GM12878 (cell line): ENCODE results near the gene MED13. TPM values are rescaled to one million over a fixed set of nuclear protein-coding genes. Genes with fewer than 3 reads are reported as not detected.

Experiments
- ATAC-seq: fragments of 200-7000 bp; cut with Tn5 transposase; 3 replicates; pipeline ENCODE4 v1.9.1; 2020; ENCODE audit warnings: mild to moderate bottlenecking, moderate library complexity
- BruUV-seq: library from RNA; stranded (reverse); fragments of 400-500 nt; replicated peaks from 2 replicates; lab custom pipeline; 2021; lab: Mats Ljungman, UMichigan
- CTCF ChIA-PET: fragments of 300-600 bp; sonication (Branson Sonifier 250); formaldehyde crosslinking; extraction: SDS; loops from one replicate; lab custom pipeline; 2021; ENCODE audit warnings: inconsistent platforms; lab: Yijun Ruan, JAX
- POLR2A ChIA-PET: fragments of 350-600 bp; formaldehyde crosslinking; extraction: SDS; loops from one replicate; lab custom pipeline; 2021; ENCODE audit warnings: inconsistent platforms; lab: Charles Lee
- RAD21 ChIA-PET: fragments of 300-600 bp; sonication (Branson Sonifier 250); formaldehyde crosslinking; loops from one replicate; lab custom pipeline; 2023; ENCODE audit warnings: antibody characterized with exemption; ENCODE audit not compliant: unreplicated experiment; lab: Charles Lee
- SMC1A ChIA-PET: fragments of 300-600 bp; sonication (Branson Sonifier 250); formaldehyde crosslinking; loops from one replicate; lab custom pipeline; 2023; ENCODE audit not compliant: unreplicated experiment, uncharacterized antibody; lab: Charles Lee
- DNase-seq: peaks from one replicate; pipeline ENCODE4 v3.0.0-alpha.2; 2011; ENCODE audit warnings: low read depth, low spot score
- FAIRE-seq: peaks from 3 replicates; lab custom pipeline; 2011; peaks lifted over from hg19 to GRCh38; lab: Jason Lieb, UNC
- H2AFZ ChIP-seq: 2 replicates; pipeline ENCODE4 v1.6.0; 2011; ENCODE audit warnings: low read depth, low read length, control low read depth; ENCODE audit not compliant: control insufficient read depth
- H3K27ac ChIP-seq: 2 replicates; pipeline ENCODE4 v1.5.1; 2011; ENCODE audit warnings: control low read depth; ENCODE audit not compliant: control insufficient read depth, insufficient read depth
- H3K27me3 ChIP-seq, 2 experiments: replicated peaks in 1 of 2; 2 replicates each; pipeline versions ENCODE4 v1.6.0 to v1.6.1; 2011; ENCODE audit warnings: low read length in 1 of 2; ENCODE audit not compliant: control insufficient read depth in 2 of 2, insufficient read depth in 2 of 2
- H3K36me3 ChIP-seq, 2 experiments: 2 replicates each; pipeline ENCODE4 v1.5.1; 2011; ENCODE audit warnings: low read length in 1 of 2; ENCODE audit not compliant: control insufficient read depth in 2 of 2, insufficient read depth in 2 of 2
- H3K4me1 ChIP-seq: 2 replicates; pipeline ENCODE4 v1.6.1; 2011; ENCODE audit warnings: mild to moderate bottlenecking, low read length, moderate library complexity, mixed read lengths; ENCODE audit not compliant: control insufficient read depth, insufficient read depth
- H3K4me2 ChIP-seq: 2 replicates; pipeline ENCODE4 v1.6.0; 2011; ENCODE audit warnings: control low read depth; ENCODE audit not compliant: control insufficient read depth, insufficient read depth
- H3K4me3 ChIP-seq: fragments of 200-600 bp; sonication (generic); 2 replicates; pipeline ENCODE4 v1.5.1; 2016
- H3K79me2 ChIP-seq: 2 replicates; pipeline ENCODE4 v1.6.0; 2011; ENCODE audit warnings: low read length; ENCODE audit not compliant: control insufficient read depth, insufficient read depth
- H3K9ac ChIP-seq: 2 replicates; pipeline ENCODE4 v1.8.0; 2011; ENCODE audit warnings: low read length, control low read depth, mixed read lengths; ENCODE audit not compliant: control insufficient read depth, insufficient read depth
- H3K9me3 ChIP-seq: replicated peaks from 3 replicates; pipeline ENCODE4 v1.5.1; 2011; ENCODE audit warnings: mild to moderate bottlenecking, low read length; ENCODE audit not compliant: control insufficient read depth, insufficient read depth
- H4K20me1 ChIP-seq: 2 replicates; pipeline ENCODE4 v1.6.0; 2011; ENCODE audit not compliant: control insufficient read depth, insufficient read depth
- ASH2L ChIP-seq: fragments of 300-600, 200-600 bp; sonication (generic); IDR thresholded peaks from 2 replicates; pipeline ENCODE4 v1.6.1; 2017; ENCODE audit warnings: low read depth, mild to moderate bottlenecking, borderline replicate concordance
- ATF3 ChIP-seq: IDR thresholded peaks from 2 replicates; pipeline ENCODE4 v1.6.1; 2011; ENCODE audit warnings: low read depth, mild to moderate bottlenecking, low read length, moderate library complexity, borderline replicate concordance; ENCODE audit errors: extremely low read depth
- DPF2 ChIP-seq: fragments of 450-650 bp; IDR thresholded peaks from 2 replicates; pipeline ENCODE4 v1.6.1; 2017; ENCODE audit warnings: mild to moderate bottlenecking
- EGR1 ChIP-seq, 2 experiments: IDR thresholded peaks; 1 replicate in 1 of 2; 2 replicates in 1 of 2; pipeline ENCODE4 v1.6.1; 2011 to 2012; ENCODE audit warnings: low read depth in 2 of 2, low read length in 2 of 2, borderline replicate concordance in 1 of 2, mild to moderate bottlenecking in 1 of 2, moderate library complexity in 1 of 2
- ELK1 ChIP-seq: IDR thresholded peaks from 2 replicates; pipeline ENCODE4 v1.6.1; 2012; ENCODE audit warnings: low read depth, low read length, improper control_type of control experiment
- FOXM1 ChIP-seq: IDR thresholded peaks from 2 replicates; pipeline ENCODE4 v1.6.1; 2012; ENCODE audit warnings: low read depth, mild to moderate bottlenecking, inconsistent platforms, low read length, moderate library complexity
- GABPA ChIP-seq: IDR thresholded peaks from 2 replicates; pipeline ENCODE4 v1.6.1; 2014; ENCODE audit warnings: antibody characterized with exemption, low read depth, mild to moderate bottlenecking, inconsistent platforms
- HDAC2 ChIP-seq: fragments of 200-600 bp; sonication (generic); IDR thresholded peaks from 2 replicates; pipeline ENCODE4 v1.6.1; 2017
- KLF5 ChIP-seq: fragments of 450-650 bp; IDR thresholded peaks from 2 replicates; pipeline ENCODE4 v1.6.1; 2014; ENCODE audit warnings: mild to moderate bottlenecking; ENCODE audit not compliant: partially characterized antibody
- NFXL1 ChIP-seq: fragments of 450-650 bp; IDR thresholded peaks from 2 replicates; pipeline ENCODE4 v1.6.1; 2017; ENCODE audit warnings: antibody characterized with exemption, mild to moderate bottlenecking, borderline replicate concordance
- PML ChIP-seq: IDR thresholded peaks from 2 replicates; pipeline ENCODE4 v1.6.1; 2012; ENCODE audit warnings: low read length, inconsistent platforms
- POU2F2 ChIP-seq: IDR thresholded peaks from 3 replicates; pipeline ENCODE4 v1.6.1; 2011; ENCODE audit warnings: low read depth, mild to moderate bottlenecking, low read length, borderline replicate concordance
- RELB ChIP-seq: fragments of 450-650 bp; IDR thresholded peaks from 2 replicates; pipeline ENCODE4 v1.6.1; 2017; ENCODE audit warnings: low read depth, mild to moderate bottlenecking, moderate library complexity
- RUNX3 ChIP-seq: IDR thresholded peaks from 2 replicates; pipeline ENCODE4 v1.6.1; 2012; ENCODE audit warnings: low read length, inconsistent platforms
- SMARCA5 ChIP-seq: fragments of 450-650 bp; IDR thresholded peaks from 2 replicates; pipeline ENCODE4 v1.6.1; 2017; ENCODE audit warnings: mild to moderate bottlenecking
- SREBF1 ChIP-seq: IDR thresholded peaks from 2 replicates; pipeline ENCODE4 v1.6.1; 2012; ENCODE audit warnings: mild to moderate bottlenecking, low read length
- SUZ12 ChIP-seq: fragments of 200-600 bp; sonication (generic); IDR thresholded peaks from one replicate; pipeline ENCODE4 v1.6.1; 2018; ENCODE audit warnings: antibody characterized with exemption, mild to moderate bottlenecking; ENCODE audit not compliant: unreplicated experiment
- TBL1XR1 ChIP-seq: IDR thresholded peaks from 2 replicates; pipeline ENCODE4 v1.6.1; 2012; ENCODE audit warnings: low read depth, low read length, improper control_type of control experiment
- TCF3 ChIP-seq: IDR thresholded peaks from 2 replicates; pipeline ENCODE4 v1.6.1; 2012; ENCODE audit warnings: low read depth, mild to moderate bottlenecking, low read length, borderline replicate concordance; ENCODE audit not compliant: insufficient read depth
- WRNIP1 ChIP-seq: IDR thresholded peaks from 2 replicates; pipeline ENCODE4 v1.6.1; 2011; ENCODE audit warnings: low read depth, low read length, improper control_type of control experiment, borderline replicate concordance
- ZNF217 ChIP-seq: fragments of 450-650 bp; IDR thresholded peaks from 2 replicates; pipeline ENCODE4 v1.6.1; 2017; ENCODE audit warnings: antibody characterized with exemption, mild to moderate bottlenecking
- ZNF622 ChIP-seq: fragments of 450-650 bp; IDR thresholded peaks from 2 replicates; pipeline ENCODE4 v1.6.1; 2017; ENCODE audit warnings: mild to moderate bottlenecking, inconsistent platforms
- WGBS: methylation state at CpG from one replicate; pipeline ENCODE4 v1.1.6; 2016; ENCODE audit warnings: low lambda C conversion rate; ENCODE audit not compliant: insufficient replicate concordance, insufficient coverage; ENCODE audit errors: missing lambda C conversion rate; 5-methylcytosine and 5-hydroxymethylcytosine counted together
- in situ Hi-C: fragments of 300-500 bp; cut with MboI; formaldehyde crosslinking; loops from 9 replicates; pipeline ENCODE4 v1.14.3; 2018; ENCODE audit warnings: mixed read lengths
- intact Hi-C: fragments of 100-400 bp; cut with micrococcal nuclease; formaldehyde crosslinking; loops from one replicate; pipeline ENCODE4 v1.14.2; 2022; ENCODE audit not compliant: unreplicated experiment
- polyA plus RNA-seq, 11 experiments: library from polyadenylated mRNA; depleted of rRNA in 4 of 11; unstranded in 6 of 11; stranded (reverse) in 5 of 11; fragments of >200 nt; fragmentation: Nextera tagmentation in 4 of 11; fragmentation: Illumina TruSeq in 1 of 11; extraction: Ambion mirVana in 4 of 11; extraction: Trizol in 1 of 11; gene quantifications; 1 replicate in 1 of 11; 2 replicates in 10 of 11; pipeline versions ENCODE4 v1.2.1 to v1.2.3, GENCODE V29; 2011 to 2016; ENCODE audit warnings: inconsistent platforms in 2 of 11, missing spikeins in 2 of 11, low read depth in 1 of 11
- total RNA-seq, 4 experiments: library from RNA; depleted of rRNA in 3 of 4; stranded (reverse); fragments of >200 nt in 3 of 4; fragmentation: Illumina TruSeq in 1 of 4; extraction: Trizol in 1 of 4; gene quantifications; 2 replicates each; pipeline versions ENCODE4 v1.2.1 to v1.2.3, GENCODE V29; 2013 to 2021

MED13 gene
- total and polyA plus RNA-seq, 10 of the 15 experiments (the other 5 are each of a cell fraction or from before 2014, with no cell fraction given): 4.6 to 49.7 (median 21.3) TPM

- Histone ChIP-seq H3K27ac (peak within 1 kb of the TSS; percentile 63), H3K27me3 (no peaks in the 10 kb centered on the region), H2AFZ (peak within 1 kb of the TSS; percentile 82), H3K9ac (peak within 1 kb of the TSS; percentile 91), H3K9me3 (no peaks in the 10 kb centered on the region), H3K79me2 (peaks cover 14% of the 10 kb centered on the region), H3K4me3 (peak within 1 kb of the TSS; percentile 88), H3K4me1 (peaks cover 5% of the 10 kb centered on the region; the same call in 1 of the 2 replicates), H3K36me3 (peaks cover 0 to 6% of the 10 kb centered on the region in 2 experiments; a peak in 1 of 4 replicates), H4K20me1 (no peaks in the 10 kb centered on the region), H3K4me2 (peak within 1 kb of the TSS; percentile 85)
- peak; percentile 96 for ATAC-seq
- POLR2A ChIA-PET: no interaction called here
- under 1% methylated on average over 58 of the region's 58 CpGs for WGBS
- TSS peak; percentile 92 for BruUV-seq
- peak; percentile 83 for DNase-seq
- peak; percentile 97 for FAIRE-seq
- RAD21 ChIA-PET: interaction anchor here (1.8 kb wide), 1 partner anchor 182 kb away, joined by 8 read pairs; no protein-coding TSS in a partner anchor
- intact Hi-C loops: no loop called here
- SMC1A ChIA-PET: interaction anchor here (0.7 to 1.7 kb wide), 6 partner anchors 10 to 182 kb away, joined by 3 to 7 read pairs (median 4); no protein-coding TSS in a partner anchor
- in situ Hi-C loops: no loop called here
- CTCF ChIA-PET: interaction anchor here (1.0 to 2.1 kb wide), 3 partner anchors 93 to 186 kb away, joined by 3 to 7 read pairs (median 6); no protein-coding TSS in a partner anchor
- TF ChIP-seq TCF3 (0 out of 2 replicates have a peak, but pooled peaks have one; percentile 22), FOXM1 (peak; percentile 70), TBL1XR1 (no peak), ELK1 (no peak), GABPA (0 out of 2 replicates have a peak, but pooled peaks have one; percentile 18), ZNF622 (no peak), ASH2L (0 out of 2 replicates have a peak, but pooled peaks have one; percentile 76), ZNF217 (no peak), PML (peak; percentile 97), WRNIP1 (no peak), NFXL1 (no peak), RELB (peak; percentile 95), HDAC2 (no peak), SUZ12 (no peak), ATF3 (no peak), KLF5 (peak; percentile 75), DPF2 (peak; percentile 59; the same call in 1 of the 2 replicates), SMARCA5 (peak; percentile 40; the same call in 1 of the 2 replicates), RUNX3 (peak; percentile 74), SREBF1 (no peak), POU2F2 (no peak; the same call in 2 of the 3 replicates), EGR1 (IDR thresholded peaks at IDR 0.05; ENCODE audit: borderline replicate concordance in 1 of 2, low read depth in 2 of 2, low read length in 2 of 2) (no peak)
Measured at GRCh38 chr17:61927208-61928100, 137.6 kb downstream of the MED13 start, which contains the start of gene INTS2. TSS of gene INTS2 (minus strand) at chr17:61927982. CDS start at chr17:61926644, 1,338 bp downstream.
